Measurements from ENCODE around the gene DAB1.

Gene DAB1

DNA sequence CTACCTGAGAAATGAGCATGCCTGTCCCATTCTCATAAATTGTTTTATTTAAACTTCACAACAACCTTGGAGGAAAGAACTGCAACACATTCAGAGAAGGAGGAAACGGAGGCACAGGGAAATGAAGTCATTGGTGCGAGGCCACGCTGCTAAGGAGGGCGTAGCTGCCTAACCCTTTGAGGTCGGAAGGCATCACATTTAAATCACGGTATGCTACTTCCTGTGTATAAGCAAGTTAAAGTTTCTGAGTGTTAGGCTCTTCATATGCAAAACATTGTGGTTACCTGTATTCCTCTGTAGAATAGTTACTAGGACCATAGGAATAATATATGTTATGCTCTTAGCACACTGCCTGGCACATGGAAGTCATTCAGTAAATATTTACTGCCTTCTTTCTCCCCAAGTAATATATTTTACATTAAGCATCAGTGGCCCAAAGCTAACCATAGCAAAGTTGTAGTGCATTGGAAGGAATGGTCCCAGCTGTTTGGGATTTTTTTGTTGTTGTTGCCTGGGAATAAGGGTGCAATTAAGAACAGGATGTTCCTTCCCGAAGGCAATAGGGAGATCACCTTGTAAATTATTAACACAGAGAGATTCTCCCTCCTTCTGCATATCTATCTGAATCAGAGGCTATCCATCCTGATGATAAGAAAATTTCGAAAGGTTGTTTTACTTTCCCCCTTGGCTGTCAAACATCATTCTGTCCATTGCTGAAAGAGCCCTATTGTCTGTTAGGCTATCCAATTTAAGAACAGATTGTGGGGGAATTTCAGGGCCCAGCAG lies 265.8 kb downstream of the DAB1 start:
- TF ChIP-seq SPI1 (IDR thresholded peaks at IDR 0.05; ENCODE audit: borderline replicate concordance, low read depth) = no peak
- TF ChIP-seq, protein P1, sequence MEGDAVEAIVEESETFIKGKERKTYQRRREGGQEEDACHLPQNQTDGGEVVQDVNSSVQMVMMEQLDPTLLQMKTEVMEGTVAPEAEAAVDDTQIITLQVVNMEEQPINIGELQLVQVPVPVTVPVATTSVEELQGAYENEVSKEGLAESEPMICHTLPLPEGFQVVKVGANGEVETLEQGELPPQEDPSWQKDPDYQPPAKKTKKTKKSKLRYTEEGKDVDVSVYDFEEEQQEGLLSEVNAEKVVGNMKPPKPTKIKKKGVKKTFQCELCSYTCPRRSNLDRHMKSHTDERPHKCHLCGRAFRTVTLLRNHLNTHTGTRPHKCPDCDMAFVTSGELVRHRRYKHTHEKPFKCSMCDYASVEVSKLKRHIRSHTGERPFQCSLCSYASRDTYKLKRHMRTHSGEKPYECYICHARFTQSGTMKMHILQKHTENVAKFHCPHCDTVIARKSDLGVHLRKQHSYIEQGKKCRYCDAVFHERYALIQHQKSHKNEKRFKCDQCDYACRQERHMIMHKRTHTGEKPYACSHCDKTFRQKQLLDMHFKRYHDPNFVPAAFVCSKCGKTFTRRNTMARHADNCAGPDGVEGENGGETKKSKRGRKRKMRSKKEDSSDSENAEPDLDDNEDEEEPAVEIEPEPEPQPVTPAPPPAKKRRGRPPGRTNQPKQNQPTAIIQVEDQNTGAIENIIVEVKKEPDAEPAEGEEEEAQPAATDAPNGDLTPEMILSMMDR (IDR thresholded peaks at IDR 0.05; ENCODE audit: insufficient read depth, low read length) = no peak
- TF ChIP-seq, protein P2, sequence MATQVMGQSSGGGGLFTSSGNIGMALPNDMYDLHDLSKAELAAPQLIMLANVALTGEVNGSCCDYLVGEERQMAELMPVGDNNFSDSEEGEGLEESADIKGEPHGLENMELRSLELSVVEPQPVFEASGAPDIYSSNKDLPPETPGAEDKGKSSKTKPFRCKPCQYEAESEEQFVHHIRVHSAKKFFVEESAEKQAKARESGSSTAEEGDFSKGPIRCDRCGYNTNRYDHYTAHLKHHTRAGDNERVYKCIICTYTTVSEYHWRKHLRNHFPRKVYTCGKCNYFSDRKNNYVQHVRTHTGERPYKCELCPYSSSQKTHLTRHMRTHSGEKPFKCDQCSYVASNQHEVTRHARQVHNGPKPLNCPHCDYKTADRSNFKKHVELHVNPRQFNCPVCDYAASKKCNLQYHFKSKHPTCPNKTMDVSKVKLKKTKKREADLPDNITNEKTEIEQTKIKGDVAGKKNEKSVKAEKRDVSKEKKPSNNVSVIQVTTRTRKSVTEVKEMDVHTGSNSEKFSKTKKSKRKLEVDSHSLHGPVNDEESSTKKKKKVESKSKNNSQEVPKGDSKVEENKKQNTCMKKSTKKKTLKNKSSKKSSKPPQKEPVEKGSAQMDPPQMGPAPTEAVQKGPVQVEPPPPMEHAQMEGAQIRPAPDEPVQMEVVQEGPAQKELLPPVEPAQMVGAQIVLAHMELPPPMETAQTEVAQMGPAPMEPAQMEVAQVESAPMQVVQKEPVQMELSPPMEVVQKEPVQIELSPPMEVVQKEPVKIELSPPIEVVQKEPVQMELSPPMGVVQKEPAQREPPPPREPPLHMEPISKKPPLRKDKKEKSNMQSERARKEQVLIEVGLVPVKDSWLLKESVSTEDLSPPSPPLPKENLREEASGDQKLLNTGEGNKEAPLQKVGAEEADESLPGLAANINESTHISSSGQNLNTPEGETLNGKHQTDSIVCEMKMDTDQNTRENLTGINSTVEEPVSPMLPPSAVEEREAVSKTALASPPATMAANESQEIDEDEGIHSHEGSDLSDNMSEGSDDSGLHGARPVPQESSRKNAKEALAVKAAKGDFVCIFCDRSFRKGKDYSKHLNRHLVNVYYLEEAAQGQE (IDR thresholded peaks at IDR 0.05; ENCODE audit: insufficient replicate concordance, low read depth) = no peak
- TF ChIP-seq POLR2AphosphoS5 (IDR thresholded peaks at IDR 0.05; ENCODE audit: low read depth) = no peak
- no peak for TF ChIP-seq GABPA (IDR thresholded peaks at IDR 0.05; ENCODE audit: low read depth)
- DNase-seq (ENCODE audit: low read depth in 1 of 2, low spot score in 1 of 2) = no peak
- no peak overlapping the region for H3K4me3 ChIP-seq (replicated peaks; ENCODE audit: insufficient read depth, low read length)
- no peaks in the 10 kb centered on the region for H3K27me3 ChIP-seq (ENCODE audit: insufficient read depth, poor library complexity, severe bottlenecking)
- no peak overlapping the region for H3K27ac ChIP-seq (replicated peaks)

DNA sequence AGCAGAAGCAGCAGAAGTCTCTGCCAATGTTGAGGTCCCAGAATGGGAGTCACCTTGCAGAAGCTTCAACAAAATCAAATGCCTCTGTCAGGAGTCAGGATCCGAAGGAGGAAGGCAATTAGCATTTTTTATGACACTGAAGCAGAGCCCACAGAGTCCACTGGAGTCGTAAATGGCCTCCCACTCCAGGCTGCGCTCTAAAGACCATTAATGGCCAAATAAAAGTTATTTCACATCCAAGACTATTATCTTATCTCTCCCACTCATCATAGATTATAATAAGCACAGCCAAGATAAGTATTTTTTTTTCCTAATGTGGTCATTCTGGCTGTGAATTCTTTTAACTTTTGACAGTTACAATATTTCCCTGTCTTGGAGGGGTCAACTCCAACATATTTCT lies 267.0 kb downstream of the DAB1 start:
- DNase-seq (ENCODE audit: low read depth in 1 of 2, low spot score in 1 of 2) = no peak
- Histone ChIP-seq H3K27me3 (ENCODE audit: insufficient read depth, poor library complexity, severe bottlenecking) (no peaks in the 10 kb centered on the region), H3K27ac (replicated peaks) (no peak overlapping the region), H3K4me3 (replicated peaks; ENCODE audit: insufficient read depth, low read length) (no peak overlapping the region)
- TF ChIP-seq POLR2AphosphoS5 (IDR thresholded peaks at IDR 0.05; ENCODE audit: low read depth) (no peak), GABPA (IDR thresholded peaks at IDR 0.05; ENCODE audit: low read depth) (no peak), SPI1 (IDR thresholded peaks at IDR 0.05; ENCODE audit: borderline replicate concordance, low read depth) (no peak)
- TF ChIP-seq, protein P2 (IDR thresholded peaks at IDR 0.05; ENCODE audit: insufficient replicate concordance, low read depth) = no peak
- TF ChIP-seq, protein P1 (IDR thresholded peaks at IDR 0.05; ENCODE audit: insufficient read depth, low read length) = no peak

DNA sequence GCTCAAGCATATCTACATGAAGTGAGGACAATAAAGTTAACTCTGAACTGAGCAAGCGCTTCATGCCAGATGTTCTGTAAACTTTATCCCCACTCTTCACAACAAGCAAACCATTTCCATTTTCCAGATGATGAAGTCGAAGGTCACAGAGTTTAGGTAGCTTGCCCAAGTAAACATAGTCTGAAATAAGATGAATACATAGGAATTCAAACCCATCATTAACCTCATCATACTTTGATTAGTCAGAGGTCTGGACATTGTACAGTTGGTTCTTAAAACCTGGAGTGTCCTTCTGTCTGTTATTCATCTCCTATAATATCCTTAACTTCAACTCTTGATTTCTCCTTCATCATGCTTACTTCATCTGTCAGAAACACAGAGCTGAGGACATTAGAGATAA lies 277.8 kb downstream of the DAB1 start:
- no peak for DNase-seq (ENCODE audit: low read depth in 1 of 2, low spot score in 1 of 2)
- Histone ChIP-seq H3K4me3 (replicated peaks; ENCODE audit: insufficient read depth, low read length) (no peak overlapping the region), H3K27me3 (ENCODE audit: insufficient read depth, poor library complexity, severe bottlenecking) (no peaks in the 10 kb centered on the region), H3K27ac (replicated peaks) (no peak overlapping the region)
- TF ChIP-seq SPI1 (IDR thresholded peaks at IDR 0.05; ENCODE audit: borderline replicate concordance, low read depth) (no peak), GABPA (IDR thresholded peaks at IDR 0.05; ENCODE audit: low read depth) (no peak), POLR2AphosphoS5 (IDR thresholded peaks at IDR 0.05; ENCODE audit: low read depth) (no peak)
- TF ChIP-seq, protein P2 (IDR thresholded peaks at IDR 0.05; ENCODE audit: insufficient replicate concordance, low read depth) = no peak
- TF ChIP-seq, protein P1 (IDR thresholded peaks at IDR 0.05; ENCODE audit: insufficient read depth, low read length) = no peak

Measured in HL-60 (cell line).